ENCODE results near the gene CCDC197.

DNA sequence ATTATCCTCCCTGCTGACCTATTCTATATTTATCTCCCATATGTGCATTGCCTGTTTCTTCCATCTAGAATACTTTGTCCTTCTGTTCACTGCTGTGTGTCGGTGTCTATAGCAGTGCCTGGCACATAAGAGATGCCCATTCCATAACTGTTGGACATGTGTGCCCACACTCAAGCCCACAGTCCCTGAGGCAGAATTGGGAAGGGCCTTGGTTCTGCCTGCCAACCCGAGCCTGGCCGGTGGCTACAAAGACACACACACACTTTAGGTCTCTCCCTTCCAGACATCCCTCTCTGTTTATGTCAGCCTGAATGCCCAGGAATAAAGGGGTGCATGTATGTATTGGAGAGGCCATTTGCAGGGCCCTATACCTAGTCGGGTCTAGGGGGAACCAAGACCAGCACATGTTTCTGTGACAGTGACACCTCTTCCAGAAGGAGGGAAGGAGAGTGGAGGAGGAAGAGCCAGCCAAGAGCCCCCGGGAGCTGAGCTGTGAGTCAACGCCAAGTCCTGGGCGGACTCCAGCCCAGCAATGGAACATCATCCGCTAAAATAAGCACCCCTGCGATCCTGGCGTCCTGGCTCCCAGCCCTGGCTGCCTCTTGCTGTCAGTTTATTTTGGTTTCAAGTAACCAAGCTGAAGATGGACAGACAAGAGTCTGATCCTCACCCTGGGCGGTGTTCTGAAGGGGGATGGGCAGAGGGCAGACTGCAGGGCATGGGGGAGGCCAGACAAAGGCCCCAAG is 16.5 kb upstream of the CCDC197 start:
- no peak for TF ChIP-seq POLR2A (IDR thresholded peaks at IDR 0.05)
- TF ChIP-seq, protein P1, sequence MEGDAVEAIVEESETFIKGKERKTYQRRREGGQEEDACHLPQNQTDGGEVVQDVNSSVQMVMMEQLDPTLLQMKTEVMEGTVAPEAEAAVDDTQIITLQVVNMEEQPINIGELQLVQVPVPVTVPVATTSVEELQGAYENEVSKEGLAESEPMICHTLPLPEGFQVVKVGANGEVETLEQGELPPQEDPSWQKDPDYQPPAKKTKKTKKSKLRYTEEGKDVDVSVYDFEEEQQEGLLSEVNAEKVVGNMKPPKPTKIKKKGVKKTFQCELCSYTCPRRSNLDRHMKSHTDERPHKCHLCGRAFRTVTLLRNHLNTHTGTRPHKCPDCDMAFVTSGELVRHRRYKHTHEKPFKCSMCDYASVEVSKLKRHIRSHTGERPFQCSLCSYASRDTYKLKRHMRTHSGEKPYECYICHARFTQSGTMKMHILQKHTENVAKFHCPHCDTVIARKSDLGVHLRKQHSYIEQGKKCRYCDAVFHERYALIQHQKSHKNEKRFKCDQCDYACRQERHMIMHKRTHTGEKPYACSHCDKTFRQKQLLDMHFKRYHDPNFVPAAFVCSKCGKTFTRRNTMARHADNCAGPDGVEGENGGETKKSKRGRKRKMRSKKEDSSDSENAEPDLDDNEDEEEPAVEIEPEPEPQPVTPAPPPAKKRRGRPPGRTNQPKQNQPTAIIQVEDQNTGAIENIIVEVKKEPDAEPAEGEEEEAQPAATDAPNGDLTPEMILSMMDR (IDR thresholded peaks at IDR 0.05): no peak

All from breast epithelium (tissue), 3 donors.